ENCODE data around the gene TRIM14. TPM values are rescaled to one million over a fixed set of nuclear protein-coding genes. Genes with fewer than 3 reads are reported as not detected.

The TRIM14 gene
- total RNA-seq, 1 experiment from 2014 or later, result 12.5 TPM

- H3K23me2 ChIP-seq (ENCODE audit: insufficient read length, low read depth, low read length, poor library complexity, severe bottlenecking), result no peaks in the 10 kb centered on the region
- no peaks in the 10 kb centered on the region for H3K27me3 Mint-ChIP-seq (ENCODE audit: low read depth)
- no peaks in the 10 kb centered on the region for H3K9me3 ChIP-seq (ENCODE audit: control insufficient read depth, low read depth, low read length)
- no peak overlapping the region for H4K8ac ChIP-seq (replicated peaks; ENCODE audit: insufficient read length, low read depth, low read length)
- no peaks in the 10 kb centered on the region for H3K4me1 ChIP-seq (ENCODE audit: insufficient read depth, low read length)
- H3K4me3 Mint-ChIP-seq, result no peak overlapping the region
- H2BK12ac ChIP-seq (ENCODE audit: insufficient read length, low read depth, low read length), result no peak overlapping the region
- H3K14ac ChIP-seq (ENCODE audit: insufficient read depth, low read length), result no peak overlapping the region
- DNase-seq, result no peak
- H4K20me1 ChIP-seq (ENCODE audit: control insufficient read depth, insufficient read depth, insufficient read length), result no peaks in the 10 kb centered on the region
- H3K79me2 ChIP-seq (ENCODE audit: insufficient read depth, low read length), result no peaks in the 10 kb centered on the region
- no peaks in the 10 kb centered on the region for H3K27me3 ChIP-seq (ENCODE audit: insufficient read depth, low read length)
- no peak overlapping the region for H3K4me2 ChIP-seq (ENCODE audit: insufficient read depth, insufficient read length, low read length)
- no peak overlapping the region for H2BK20ac ChIP-seq (ENCODE audit: low read depth, low read length, poor library complexity, severe bottlenecking)
- no peaks in the 10 kb centered on the region for H3K79me1 ChIP-seq (ENCODE audit: insufficient read depth, low read depth, low read length, poor library complexity, severe bottlenecking)
- H2BK5ac ChIP-seq (ENCODE audit: insufficient read length, low read length), result no peak overlapping the region
- H2AFZ ChIP-seq (ENCODE audit: low read length), result no peak overlapping the region
- no peak overlapping the region for H2BK15ac ChIP-seq (ENCODE audit: low read depth, low read length)
- H3K9ac ChIP-seq (ENCODE audit: extremely low read depth, insufficient read length, low read length), result no peak overlapping the region
- H3K27ac Mint-ChIP-seq, result no peak overlapping the region
- no peak overlapping the region for H3K27ac ChIP-seq (ENCODE audit: insufficient read length, low read depth, low read length)
- H2AK5ac ChIP-seq (ENCODE audit: insufficient read length, low read length), result no peak overlapping the region
- no peak overlapping the region for H3K23ac ChIP-seq (ENCODE audit: insufficient read length, low read depth, low read length)
- H3K9me3 Mint-ChIP-seq, result no peaks in the 10 kb centered on the region
- H3K18ac ChIP-seq (ENCODE audit: insufficient read length, low read depth, low read length), result no peak overlapping the region
- no peak overlapping the region for H3K4ac ChIP-seq (ENCODE audit: low read depth, low read length)
- no peak overlapping the region for H4K5ac ChIP-seq (ENCODE audit: insufficient read length, low read depth, low read length)
- no peak for TF ChIP-seq CTCF (conservative IDR thresholded peaks at IDR 0.05)
- H2BK120ac ChIP-seq (ENCODE audit: low read depth, low read length, poor library complexity, severe bottlenecking), result no peak overlapping the region
- no peak overlapping the region for H3K56ac ChIP-seq (ENCODE audit: insufficient read length, low read depth, low read length)
- H3K36me3 Mint-ChIP-seq (ENCODE audit: insufficient read depth in 1 of 3, low read depth in 3 of 3), result peaks cover 6 to 19% (median 10%) of the 10 kb centered on the region in 3 experiments; a peak in 4 of 7 replicates
- WGBS (ENCODE audit: extremely low coverage, insufficient read length, low lambda C conversion rate), result no CpG with 5 or more reads among the region's 10 CpGs
- H3K4me1 Mint-ChIP-seq, result no peaks in the 10 kb centered on the region; a peak in 1 of 4 replicates
- no peak overlapping the region for H3T11ph ChIP-seq (ENCODE audit: low read length)
- no peak overlapping the region for H4K91ac ChIP-seq (ENCODE audit: insufficient read length, low read depth, low read length)
These were observed 38.4 kb upstream of the TRIM14 start for GRCh38 chr9:98157372-98157771.
